C4-2B (cell line): ENCODE measurements around the gene TAF7.

ENCODE experiments used
- CTCF ChIP-seq: fragments of 450-650 bp; conservative IDR thresholded peaks from 2 replicates; pipeline ENCODE4 v1.5.1; 2017; ENCODE audit warnings: mild to moderate bottlenecking
- ZFX ChIP-seq: fragments of 450-650 bp; IDR thresholded peaks from 2 replicates; pipeline ENCODE4 v1.6.1; 2017

- TF ChIP-seq CTCF (no peak), ZFX (no peak)
Observed at GRCh38 chr5:141356950-141357349, 36.4 kb upstream of the TAF7 start.
